Measurements from ENCODE around the gene FAM120AOS. TPM values are rescaled to one million over a fixed set of nuclear protein-coding genes. Genes with fewer than 3 reads are reported as not detected.

Gene FAM120AOS
- total RNA-seq, 1 experiment from 2014 or later, result 53.6 TPM

DNA sequence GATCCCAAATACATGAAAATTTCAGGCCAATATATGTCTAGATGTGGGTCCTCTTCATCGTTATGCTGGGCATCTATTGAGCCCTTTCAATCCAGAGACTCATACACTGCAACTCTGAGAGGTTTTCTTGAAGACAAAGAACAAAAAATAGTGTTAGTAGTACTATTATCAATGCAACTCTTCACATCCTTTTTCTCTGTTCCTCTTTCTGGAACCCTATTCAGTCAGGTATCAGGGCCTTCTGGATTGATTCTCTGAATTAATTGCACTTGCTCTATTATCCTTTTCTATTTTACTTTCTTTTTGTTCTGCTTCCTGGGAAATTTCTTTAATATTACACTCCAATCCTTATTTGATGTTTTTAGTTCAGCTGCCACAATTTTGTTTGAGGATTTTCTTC, 20.4 kb downstream of the FAM120AOS start:
- H3K9me3 Mint-ChIP-seq, result no peaks in the 10 kb centered on the region
- TF ChIP-seq, protein P1, sequence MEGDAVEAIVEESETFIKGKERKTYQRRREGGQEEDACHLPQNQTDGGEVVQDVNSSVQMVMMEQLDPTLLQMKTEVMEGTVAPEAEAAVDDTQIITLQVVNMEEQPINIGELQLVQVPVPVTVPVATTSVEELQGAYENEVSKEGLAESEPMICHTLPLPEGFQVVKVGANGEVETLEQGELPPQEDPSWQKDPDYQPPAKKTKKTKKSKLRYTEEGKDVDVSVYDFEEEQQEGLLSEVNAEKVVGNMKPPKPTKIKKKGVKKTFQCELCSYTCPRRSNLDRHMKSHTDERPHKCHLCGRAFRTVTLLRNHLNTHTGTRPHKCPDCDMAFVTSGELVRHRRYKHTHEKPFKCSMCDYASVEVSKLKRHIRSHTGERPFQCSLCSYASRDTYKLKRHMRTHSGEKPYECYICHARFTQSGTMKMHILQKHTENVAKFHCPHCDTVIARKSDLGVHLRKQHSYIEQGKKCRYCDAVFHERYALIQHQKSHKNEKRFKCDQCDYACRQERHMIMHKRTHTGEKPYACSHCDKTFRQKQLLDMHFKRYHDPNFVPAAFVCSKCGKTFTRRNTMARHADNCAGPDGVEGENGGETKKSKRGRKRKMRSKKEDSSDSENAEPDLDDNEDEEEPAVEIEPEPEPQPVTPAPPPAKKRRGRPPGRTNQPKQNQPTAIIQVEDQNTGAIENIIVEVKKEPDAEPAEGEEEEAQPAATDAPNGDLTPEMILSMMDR (conservative IDR thresholded peaks at IDR 0.05), result no peak
- WGBS (ENCODE audit: extremely low coverage, insufficient read length, low lambda C conversion rate), result no CpG with 5 or more reads among the region's 1 CpG

More for the DNA sequence above, 20.4 kb downstream of the FAM120AOS start:
- no peak for DNase-seq
- Histone ChIP-seq H3K4me1 (ENCODE audit: insufficient read depth, low read length) (no peaks in the 10 kb centered on the region), H2BK12ac (ENCODE audit: insufficient read length, low read depth, low read length) (no peak overlapping the region), H3K27me3 (ENCODE audit: insufficient read depth, low read length) (no peaks in the 10 kb centered on the region), H2BK120ac (ENCODE audit: low read depth, low read length, poor library complexity, severe bottlenecking) (no peak overlapping the region), H2AK5ac (ENCODE audit: insufficient read length, low read length) (no peak overlapping the region), H3K18ac (ENCODE audit: insufficient read length, low read depth, low read length) (no peak overlapping the region), H3K9ac (ENCODE audit: extremely low read depth, insufficient read length, low read length) (no peak overlapping the region), H3K79me2 (ENCODE audit: insufficient read depth, low read length) (no peaks in the 10 kb centered on the region), H3K14ac (ENCODE audit: insufficient read depth, low read length) (no peak overlapping the region), H4K8ac (replicated peaks; ENCODE audit: insufficient read length, low read depth, low read length) (no peak overlapping the region), H3K79me1 (ENCODE audit: insufficient read depth, low read depth, low read length, poor library complexity, severe bottlenecking) (no peaks in the 10 kb centered on the region), H3K23me2 (ENCODE audit: insufficient read length, low read depth, low read length, poor library complexity, severe bottlenecking) (no peaks in the 10 kb centered on the region), H3K27ac (ENCODE audit: insufficient read length, low read depth, low read length) (no peak overlapping the region), H2BK20ac (ENCODE audit: low read depth, low read length, poor library complexity, severe bottlenecking) (no peak overlapping the region), H2AFZ (ENCODE audit: low read length) (no peak overlapping the region), H4K91ac (ENCODE audit: insufficient read length, low read depth, low read length) (no peak overlapping the region), H3K4ac (ENCODE audit: low read depth, low read length) (no peak overlapping the region), H3K9me3 (ENCODE audit: control insufficient read depth, low read depth, low read length) (no peaks in the 10 kb centered on the region), H2BK5ac (ENCODE audit: insufficient read length, low read length) (no peak overlapping the region), H3T11ph (ENCODE audit: low read length) (no peak overlapping the region), H4K20me1 (ENCODE audit: control insufficient read depth, insufficient read depth, insufficient read length) (no peaks in the 10 kb centered on the region), H3K56ac (ENCODE audit: insufficient read length, low read depth, low read length) (no peak overlapping the region), H4K5ac (ENCODE audit: insufficient read length, low read depth, low read length) (no peak overlapping the region), H2BK15ac (ENCODE audit: low read depth, low read length) (no peak overlapping the region), H3K4me2 (ENCODE audit: insufficient read depth, insufficient read length, low read length) (no peak overlapping the region), H3K23ac (ENCODE audit: insufficient read length, low read depth, low read length) (no peak overlapping the region)
- Mint-ChIP-seq H3K27ac (no peak overlapping the region), H3K27me3 (ENCODE audit: low read depth) (peaks cover 1% of the 10 kb centered on the region), H3K4me1 (peaks cover 0 to 8% of the 10 kb centered on the region in 2 experiments; a peak in 2 of 4 replicates), H3K36me3 (ENCODE audit: insufficient read depth in 1 of 3, low read depth in 3 of 3) (no peaks in the 10 kb centered on the region), H3K4me3 (no peak overlapping the region)

Data from H9 (cell line).